ENCODE results near the gene RHO.
"Not testable (repeated sequence)": the region's sequence is repeated elsewhere in the genome, so short reads cannot be mapped to it uniquely, and the experiment has no call there.

Gene RHO

GRCh38 chr3:129522953-129523352 is 5.5 kb upstream of the RHO start:
- no peak for DNase-seq

DNA sequence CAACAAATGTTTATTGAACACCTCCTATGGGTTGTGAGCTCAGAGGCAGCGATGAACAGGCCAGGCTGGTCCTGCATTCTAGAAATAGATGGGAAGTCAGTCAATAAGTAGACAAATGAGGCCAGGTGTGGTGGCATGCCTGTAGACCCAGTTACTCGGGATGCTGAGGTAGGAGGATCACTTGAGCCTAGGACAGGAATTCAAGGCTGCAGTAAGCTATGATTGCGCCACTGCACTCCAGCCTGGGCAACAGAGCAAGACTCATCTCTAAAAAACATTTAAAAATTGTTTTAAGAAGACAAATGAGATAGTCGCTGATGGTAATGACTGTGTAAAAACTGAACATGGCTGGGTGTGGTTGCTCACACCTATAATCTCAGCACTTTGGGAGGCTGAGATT is 4.4 kb upstream of the RHO start:
- no peak for DNase-seq

- no peak for DNase-seq
Measured at GRCh38 chr3:129525341-129525968, 3.0 kb upstream of the RHO start.

GRCh38 chr3:129526121-129526900 is 2.1 kb upstream of the RHO start:
- no peak for DNase-seq

DNA sequence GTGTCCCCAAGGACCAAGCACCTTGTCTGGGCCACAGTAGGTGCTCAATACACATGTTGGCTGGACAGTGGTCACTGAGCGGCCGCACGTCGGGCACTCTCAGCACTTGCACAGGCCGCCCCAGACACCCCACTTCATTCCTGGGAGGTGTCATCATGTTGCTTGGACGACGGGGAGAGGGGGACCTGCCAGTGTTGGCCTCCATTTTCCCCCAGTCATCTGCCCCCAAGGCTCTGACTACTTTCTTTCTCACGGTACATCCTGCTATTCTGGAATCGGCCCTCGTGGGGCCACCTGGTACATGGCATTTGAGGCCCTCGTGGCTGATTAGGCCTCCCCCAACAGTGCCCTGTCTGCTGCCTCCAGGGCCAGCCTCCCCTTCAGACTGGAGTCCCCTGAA is 1.2 kb upstream of the RHO start:
- no peak for DNase-seq

DNA sequence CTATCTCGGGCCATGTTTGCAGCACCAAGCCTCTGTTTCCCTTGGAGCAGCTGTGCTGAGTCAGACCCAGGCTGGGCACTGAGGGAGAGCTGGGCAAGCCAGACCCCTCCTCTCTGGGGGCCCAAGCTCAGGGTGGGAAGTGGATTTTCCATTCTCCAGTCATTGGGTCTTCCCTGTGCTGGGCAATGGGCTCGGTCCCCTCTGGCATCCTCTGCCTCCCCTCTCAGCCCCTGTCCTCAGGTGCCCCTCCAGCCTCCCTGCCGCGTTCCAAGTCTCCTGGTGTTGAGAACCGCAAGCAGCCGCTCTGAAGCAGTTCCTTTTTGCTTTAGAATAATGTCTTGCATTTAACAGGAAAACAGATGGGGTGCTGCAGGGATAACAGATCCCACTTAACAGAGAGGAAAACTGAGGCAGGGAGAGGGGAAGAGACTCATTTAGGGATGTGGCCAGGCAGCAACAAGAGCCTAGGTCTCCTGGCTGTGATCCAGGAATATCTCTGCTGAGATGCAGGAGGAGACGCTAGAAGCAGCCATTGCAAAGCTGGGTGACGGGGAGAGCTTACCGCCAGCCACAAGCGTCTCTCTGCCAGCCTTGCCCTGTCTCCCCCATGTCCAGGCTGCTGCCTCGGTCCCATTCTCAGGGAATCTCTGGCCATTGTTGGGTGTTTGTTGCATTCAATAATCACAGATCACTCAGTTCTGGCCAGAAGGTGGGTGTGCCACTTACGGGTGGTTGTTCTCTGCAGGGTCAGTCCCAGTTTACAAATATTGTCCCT is 1.2 kb downstream of the RHO start:
- DNase-seq: no peak

GRCh38 chr3:129530251-129530791 is 1.9 kb downstream of the RHO start:
- no peak for DNase-seq

GRCh38 chr3:129530821-129531220 is 2.4 kb downstream of the RHO start:
- DNase-seq: no peak

GRCh38 chr3:129531699-129532098 is 3.3 kb downstream of the RHO start:
- DNase-seq: no peak

DNA sequence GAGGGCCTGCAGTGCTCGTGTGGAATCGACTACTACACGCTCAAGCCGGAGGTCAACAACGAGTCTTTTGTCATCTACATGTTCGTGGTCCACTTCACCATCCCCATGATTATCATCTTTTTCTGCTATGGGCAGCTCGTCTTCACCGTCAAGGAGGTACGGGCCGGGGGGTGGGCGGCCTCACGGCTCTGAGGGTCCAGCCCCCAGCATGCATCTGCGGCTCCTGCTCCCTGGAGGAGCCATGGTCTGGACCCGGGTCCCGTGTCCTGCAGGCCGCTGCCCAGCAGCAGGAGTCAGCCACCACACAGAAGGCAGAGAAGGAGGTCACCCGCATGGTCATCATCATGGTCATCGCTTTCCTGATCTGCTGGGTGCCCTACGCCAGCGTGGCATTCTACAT is 3.8 kb downstream of the RHO start:
- no peak for DNase-seq

DNA sequence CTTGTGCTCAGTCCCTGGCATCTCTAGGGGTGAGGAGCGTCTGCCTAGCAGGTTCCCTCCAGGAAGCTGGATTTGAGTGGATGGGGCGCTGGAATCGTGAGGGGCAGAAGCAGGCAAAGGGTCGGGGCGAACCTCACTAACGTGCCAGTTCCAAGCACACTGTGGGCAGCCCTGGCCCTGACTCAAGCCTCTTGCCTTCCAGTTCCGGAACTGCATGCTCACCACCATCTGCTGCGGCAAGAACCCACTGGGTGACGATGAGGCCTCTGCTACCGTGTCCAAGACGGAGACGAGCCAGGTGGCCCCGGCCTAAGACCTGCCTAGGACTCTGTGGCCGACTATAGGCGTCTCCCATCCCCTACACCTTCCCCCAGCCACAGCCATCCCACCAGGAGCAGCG is 5.0 kb downstream of the RHO start:
- no peak for DNase-seq

- no peak for DNase-seq
Measured at GRCh38 chr3:129534428-129535027, 6.1 kb downstream of the RHO start.

GRCh38 chr3:129535075-129535474 is 6.6 kb downstream of the RHO start:
- no peak for DNase-seq

DNA sequence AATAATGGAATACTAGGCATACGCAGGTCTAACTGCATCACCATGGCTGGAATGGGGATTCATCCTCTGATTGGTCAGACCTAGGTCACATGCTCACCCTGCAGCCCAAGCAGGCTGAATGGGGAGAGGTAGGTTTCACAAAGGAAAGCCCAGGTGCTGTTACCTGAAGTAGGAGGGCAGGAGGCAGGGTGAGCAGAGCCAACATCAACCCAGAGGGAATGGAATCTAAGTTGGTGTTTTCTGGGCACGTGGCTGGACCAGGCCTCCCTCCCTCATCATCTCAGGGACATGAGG is 7.9 kb downstream of the RHO start:
- no peak for DNase-seq

GRCh38 chr3:129536804-129537203 is 8.4 kb downstream of the RHO start:
- DNase-seq: no peak

- no peak for DNase-seq
Measured at GRCh38 chr3:129539206-129539605, 10.8 kb downstream of the RHO start.

DNA sequence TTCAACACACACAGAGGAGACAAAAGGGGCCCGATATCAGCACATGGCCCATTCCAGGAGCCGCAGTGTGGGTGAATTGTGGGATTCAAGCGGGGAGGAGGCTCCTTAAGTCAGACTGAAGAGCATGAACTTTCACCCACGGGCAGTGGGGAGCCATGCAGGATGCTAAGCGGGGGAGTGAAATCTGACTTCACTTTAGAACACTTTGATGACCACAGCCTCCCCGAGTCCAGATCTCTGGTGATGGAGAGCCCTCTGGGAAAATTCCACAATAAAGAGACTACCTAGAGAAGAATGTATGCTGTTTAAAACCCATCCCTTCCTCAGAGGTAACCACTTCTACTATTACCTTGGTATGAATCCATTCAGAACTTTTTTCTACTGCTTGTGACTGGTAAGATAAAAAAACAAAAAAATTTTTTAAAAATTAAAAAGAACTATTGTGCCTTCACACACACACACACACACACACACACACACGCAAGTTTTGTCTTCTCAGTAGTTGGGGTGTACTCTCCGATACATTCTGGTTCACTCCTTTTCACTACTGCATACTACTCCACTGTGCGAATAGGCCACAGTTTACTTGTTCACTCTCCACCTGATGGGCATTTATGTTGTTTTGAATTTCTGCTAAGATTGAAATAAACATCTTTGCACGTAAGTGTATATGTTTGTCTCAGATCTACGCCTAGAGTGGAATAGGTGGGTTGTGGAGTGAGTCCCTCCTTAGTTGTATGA is 12.5 kb downstream of the RHO start:
- DNase-seq: no peak

DNA sequence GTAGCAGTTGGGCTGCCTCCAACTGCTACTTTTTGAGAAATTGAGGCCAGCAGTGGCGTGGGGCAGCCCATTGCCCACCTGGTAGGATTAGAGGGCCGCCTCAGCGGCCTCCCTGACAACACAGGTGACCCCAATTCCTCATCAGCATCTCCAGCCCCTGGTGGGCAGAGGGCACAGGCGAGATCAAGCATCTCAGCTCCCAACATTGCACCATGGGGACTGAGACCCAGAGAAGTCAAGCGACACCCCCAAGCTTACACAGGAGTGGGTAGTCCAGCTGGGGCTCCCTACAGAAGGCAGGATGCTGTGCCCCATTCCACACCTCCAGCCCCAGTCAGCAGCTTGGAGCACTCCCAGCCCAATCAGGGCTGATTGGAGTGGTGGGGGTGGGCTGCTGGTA is 14.3 kb downstream of the RHO start:
- DNase-seq: no peak

GRCh38 chr3:129543156-129543790 is 14.8 kb downstream of the RHO start, which contains the start of gene H1-8:
TSS of gene H1-8 (plus strand) at chr3:129543175. CDS start at chr3:129543219, 44 bp downstream.
- DNase-seq: no peak

DNA sequence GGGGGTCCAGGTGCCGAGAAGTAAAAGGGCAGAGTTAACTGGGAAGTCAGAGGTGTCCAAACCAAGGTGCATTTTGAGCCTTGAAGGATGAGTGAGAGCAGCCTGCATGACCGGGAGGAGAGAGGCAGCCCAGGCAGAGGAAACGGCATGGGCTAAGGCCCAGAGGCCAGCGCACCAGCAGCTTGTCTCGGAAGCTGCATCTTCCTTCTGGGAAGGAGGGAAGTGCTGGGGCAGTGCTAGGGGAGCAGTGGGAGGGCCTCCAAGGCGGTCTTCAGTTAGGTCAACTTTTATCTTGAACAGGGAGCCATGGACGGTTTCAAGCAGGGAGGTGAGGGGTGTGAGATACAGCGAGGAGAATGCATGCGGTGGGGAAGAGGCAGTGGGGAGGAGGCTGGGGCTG is 15.6 kb downstream of the RHO start:
- DNase-seq: no peak

GRCh38 chr3:129545951-129546350 is 17.5 kb downstream of the RHO start:
- not testable (repeated sequence) for DNase-seq

DNA sequence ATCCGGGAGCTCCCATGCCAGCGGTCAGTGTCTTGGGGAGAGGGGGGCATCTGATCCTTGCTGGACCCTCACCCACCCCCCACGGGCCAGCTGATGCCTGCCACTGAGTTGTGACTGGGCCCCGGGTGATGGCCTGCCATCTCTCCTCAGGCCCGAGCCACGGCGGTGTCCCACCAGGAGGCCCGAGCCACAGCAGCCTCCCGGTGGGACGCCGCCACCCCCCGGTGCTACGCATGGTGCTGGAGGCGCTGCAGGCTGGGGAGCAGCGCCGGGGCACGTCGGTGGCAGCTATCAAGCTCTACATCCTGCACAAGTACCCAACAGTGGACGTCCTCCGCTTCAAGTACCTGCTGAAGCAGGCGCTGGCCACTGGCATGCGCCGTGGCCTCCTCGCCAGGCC is 18.8 kb downstream of the RHO start:
- no peak for DNase-seq

Data from NCI-H1436 (cell line).